CD14-positive monocyte (primary cell): ENCODE results near the gene NELL1. TPM values are rescaled to one million over a fixed set of nuclear protein-coding genes. Genes with fewer than 3 reads are reported as not detected.

Experiments
- DNase-seq, 3 donors: peaks; one replicate each; pipeline ENCODE4 v3.0.0-alpha.2; 2011 to 2022
- H2AFZ ChIP-seq: 2 replicates; pipeline ENCODE4 v1.6.0; 2012; ENCODE audit warnings: mild to moderate bottlenecking, low read depth, low read length, inconsistent platforms; ENCODE audit not compliant: insufficient read depth, poor library complexity, severe bottlenecking
- H3K27ac ChIP-seq, 2 donors: 1 replicate in 1 of 2; 2 replicates in 1 of 2; pipeline ENCODE4 v1.5.1; 2012 to 2013; ENCODE audit warnings: low read length in 2 of 2, control low read depth in 1 of 2, inconsistent platforms in 1 of 2, low read depth in 1 of 2, mild to moderate bottlenecking in 1 of 2
- H3K27me3 ChIP-seq, 2 donors: one replicate each; pipeline versions ENCODE4 v1.6.0 to v1.6.1; 2011 to 2013; ENCODE audit warnings: low read length in 2 of 2; ENCODE audit not compliant: control insufficient read depth in 2 of 2, insufficient read depth in 2 of 2
- H3K36me3 ChIP-seq, 2 donors: replicated peaks in 1 of 2; 1 replicate in 1 of 2; 2 replicates in 1 of 2; pipeline versions ENCODE4 v1.5.1 to v1.6.1; 2012 to 2013; ENCODE audit warnings: low read length in 2 of 2, control low read depth in 1 of 2, inconsistent platforms in 1 of 2, mild to moderate bottlenecking in 1 of 2; ENCODE audit not compliant: insufficient read depth in 2 of 2, control insufficient read depth in 1 of 2
- H3K4me1 ChIP-seq, 2 donors: 1 replicate in 1 of 2; 2 replicates in 1 of 2; pipeline versions ENCODE4 v1.5.1 to v1.6.1; 2012 to 2013; ENCODE audit warnings: low read length in 2 of 2, control low read depth in 1 of 2, inconsistent platforms in 1 of 2, mild to moderate bottlenecking in 1 of 2, moderate library complexity in 1 of 2; ENCODE audit not compliant: insufficient read depth in 2 of 2, control insufficient read depth in 1 of 2
- H3K4me2 ChIP-seq: replicated peaks from 2 replicates; pipeline ENCODE3; 2012; ENCODE audit warnings: low read length, moderate library complexity, mild to moderate bottlenecking; ENCODE audit not compliant: poor library complexity, severe bottlenecking; ENCODE audit errors: extremely low read depth
- H3K4me3 ChIP-seq, 3 experiments: fragments of 200-600 bp in 1 of 3; sonication (generic) in 1 of 3; replicated peaks in 1 of 3; 1 replicate in 2 of 3; 2 replicates in 1 of 3; pipeline ENCODE4 v1.5.1; 2011 to 2013; ENCODE audit warnings: low read length in 3 of 3, mild to moderate bottlenecking in 3 of 3, control low read depth in 2 of 3, low read depth in 2 of 3, inconsistent platforms in 1 of 3, moderate library complexity in 1 of 3
- H3K79me2 ChIP-seq: 2 replicates; pipeline ENCODE4 v1.6.0; 2012; ENCODE audit warnings: mild to moderate bottlenecking, control low read depth, inconsistent platforms, low read length, moderate library complexity; ENCODE audit not compliant: insufficient read depth
- H3K9ac ChIP-seq: 2 replicates; pipeline ENCODE4 v1.6.0; 2017; ENCODE audit warnings: low read length, mild to moderate bottlenecking; ENCODE audit not compliant: insufficient read depth, poor library complexity, severe bottlenecking
- H3K9me3 ChIP-seq, 2 donors: replicated peaks in 1 of 2; 1 replicate in 1 of 2; 2 replicates in 1 of 2; pipeline versions ENCODE4 v1.5.1 to v1.6.1; 2012 to 2013; ENCODE audit warnings: low read length in 2 of 2, control low read depth in 1 of 2; ENCODE audit not compliant: control insufficient read depth in 1 of 2, insufficient read depth in 1 of 2
- H4K20me1 ChIP-seq: 2 replicates; pipeline ENCODE4 v1.6.0; 2012; ENCODE audit warnings: mild to moderate bottlenecking, low read length, control low read depth, moderate library complexity; ENCODE audit not compliant: insufficient read depth
- H3K27ac Mint-ChIP-seq, 7 donors: one replicate each; pipeline ENCODE4 v1.8.0; 2020; ENCODE audit warnings: mild to moderate bottlenecking in 7 of 7, mixed read lengths in 7 of 7, moderate library complexity in 6 of 7, inconsistent platforms in 2 of 7
- H3K27me3 Mint-ChIP-seq, 3 donors: one replicate each; pipeline ENCODE4 v1.8.0; 2021 to 2022; ENCODE audit warnings: low read depth in 3 of 3, mild to moderate bottlenecking in 3 of 3, mixed read lengths in 3 of 3, moderate library complexity in 3 of 3, inconsistent platforms in 1 of 3
- H3K36me3 Mint-ChIP-seq, 2 donors: one replicate each; pipeline ENCODE4 v1.8.0; 2020; ENCODE audit warnings: mixed read lengths in 2 of 2, inconsistent platforms in 1 of 2, mild to moderate bottlenecking in 1 of 2
- H3K4me1 Mint-ChIP-seq: one replicate; pipeline ENCODE4 v1.8.0; 2020; ENCODE audit warnings: mild to moderate bottlenecking, mixed read lengths
- H3K4me3 Mint-ChIP-seq, 2 donors: one replicate each; pipeline ENCODE4 v1.8.0; 2020; ENCODE audit warnings: mild to moderate bottlenecking in 2 of 2, mixed read lengths in 2 of 2, moderate library complexity in 1 of 2
- H3K9me3 Mint-ChIP-seq, 7 donors: one replicate each; pipeline ENCODE4 v1.8.0; 2020 to 2022; ENCODE audit warnings: mixed read lengths in 7 of 7, mild to moderate bottlenecking in 6 of 7, moderate library complexity in 6 of 7, inconsistent platforms in 2 of 7
- CTCF ChIP-seq: fragments of 200-600 bp; IDR thresholded peaks from one replicate; pipeline ENCODE4 v1.8.0; 2022; ENCODE audit warnings: antibody characterized with exemption, mild to moderate bottlenecking
- WGBS: methylation state at CpG from one replicate; pipeline ENCODE4 v1.1.5; 2013; ENCODE audit warnings: missing lambda C conversion rate; ENCODE audit not compliant: insufficient coverage; 5-methylcytosine and 5-hydroxymethylcytosine counted together
- intact Hi-C, 2 donors: fragments of 100-400 bp; cut with micrococcal nuclease; formaldehyde crosslinking; loops; one replicate each; pipeline versions ENCODE4 v1.15.0 to v1.15.1; 2023
- polyA plus RNA-seq, 3 donors: library from polyadenylated mRNA; depleted of rRNA in 1 of 3; unstranded in 2 of 3; stranded (reverse) in 1 of 3; fragments of 300-500 nt in 2 of 3; fragments of >200 nt in 1 of 3; fragmentation: Illumina TruSeq in 2 of 3; gene quantifications; 1 replicate in 2 of 3; 2 replicates in 1 of 3; pipeline ENCODE4 v1.2.3, GENCODE V29; 2012 to 2021

Gene NELL1
- polyA plus RNA-seq, 3 donors: not detected

GRCh38 chr11:20634781-20635180, 34.6 kb upstream of the NELL1 start:
- Mint-ChIP-seq H3K27ac (no peak overlapping the region), H3K9me3 (peaks cover 0 to 7% (median 0%) of the 10 kb centered on the region in 7 donors), H3K4me1 (no peaks in the 10 kb centered on the region), H3K36me3 (no peaks in the 10 kb centered on the region), H3K4me3 (no peak overlapping the region), H3K27me3 (peaks cover 4 to 11% (median 6%) of the 10 kb centered on the region in 3 donors)
- peaks cover 0 to 3% of the 10 kb centered on the region in 2 donors for H3K9me3 ChIP-seq
- intact Hi-C loops: no loop called here
- DNase-seq: no peak
- no peak overlapping the region for H3K9ac ChIP-seq
- no peak for TF ChIP-seq CTCF
- H3K4me3 ChIP-seq: no peak overlapping the region
- no peak overlapping the region for H3K27ac ChIP-seq
- no peaks in the 10 kb centered on the region for H3K4me1 ChIP-seq
- H3K4me2 ChIP-seq: no peak overlapping the region
- WGBS: 67% methylated on average over 1 of the region's 7 CpGs
- H4K20me1 ChIP-seq: no peaks in the 10 kb centered on the region
- no peaks in the 10 kb centered on the region for H3K36me3 ChIP-seq
- no peaks in the 10 kb centered on the region for H3K27me3 ChIP-seq
- H3K79me2 ChIP-seq: no peaks in the 10 kb centered on the region
- no peak overlapping the region for H2AFZ ChIP-seq

- TF ChIP-seq CTCF: no peak
- WGBS: 85% methylated on average over 4 of the region's 7 CpGs
- Histone ChIP-seq H4K20me1 (no peaks in the 10 kb centered on the region), H3K4me2 (no peak overlapping the region), H3K9me3 (no peaks in the 10 kb centered on the region), H3K4me3 (no peak overlapping the region), H3K9ac (no peak overlapping the region), H2AFZ (no peak overlapping the region), H3K27me3 (no peaks in the 10 kb centered on the region), H3K79me2 (no peaks in the 10 kb centered on the region), H3K27ac (no peak overlapping the region), H3K36me3 (no peaks in the 10 kb centered on the region), H3K4me1 (no peaks in the 10 kb centered on the region)
- Mint-ChIP-seq H3K4me3 (no peak overlapping the region), H3K27me3 (peaks cover 2 to 11% (median 3%) of the 10 kb centered on the region in 3 donors), H3K4me1 (no peaks in the 10 kb centered on the region), H3K36me3 (no peaks in the 10 kb centered on the region), H3K9me3 (peaks cover 0 to 4% (median 0%) of the 10 kb centered on the region in 7 donors), H3K27ac (no peak overlapping the region)
- intact Hi-C loops: no loop called here
- no peak for DNase-seq
Measured at GRCh38 chr11:20638074-20638473, 31.3 kb upstream of the NELL1 start.
